ENCODE measurements around the gene IPCEF1. TPM values are rescaled to one million over a fixed set of nuclear protein-coding genes. Genes with fewer than 3 reads are reported as not detected.

The IPCEF1 gene
- total and polyA plus RNA-seq, 2 of the 8 experiments (the other 6 are each of a cell fraction or from before 2014, with no cell fraction given): 0.41 to 0.78 TPM

DNA sequence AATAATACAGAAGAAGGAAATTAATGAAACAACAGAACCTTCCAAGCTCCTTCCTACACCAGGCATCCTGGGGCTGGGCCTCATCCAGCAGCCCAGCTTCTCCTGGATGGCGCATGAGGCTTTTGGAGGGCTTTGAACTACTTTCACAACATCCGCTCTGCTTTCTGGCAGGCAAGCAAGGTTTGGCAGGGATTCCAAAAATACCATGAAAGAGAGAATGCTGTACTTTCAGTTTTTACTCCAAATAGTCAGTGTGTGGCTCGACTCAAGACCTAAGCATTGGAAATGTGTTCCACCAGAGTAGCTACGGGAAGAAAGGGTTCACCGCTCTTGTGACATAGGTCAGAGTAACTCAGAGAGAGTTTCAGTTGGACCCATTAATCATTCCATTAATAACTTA is 192.2 kb downstream of the IPCEF1 start:
- Histone ChIP-seq H3K36me3 (ENCODE audit: control insufficient read depth in 2 of 4, insufficient read depth in 4 of 4, low read length in 3 of 4) (no peaks in the 10 kb centered on the region), H2BK15ac (ENCODE audit: low read length) (no peak overlapping the region), H2AK5ac (ENCODE audit: low read depth, low read length) (no peak overlapping the region), H3K56ac (replicated peaks; ENCODE audit: insufficient read length, low read depth, low read length) (no peak overlapping the region), H2BK20ac (ENCODE audit: low read length) (no peak overlapping the region), H3K4ac (replicated peaks; ENCODE audit: insufficient read length, low read depth, low read length) (no peak overlapping the region), H2BK12ac (ENCODE audit: low read depth, low read length) (no peak overlapping the region), H3K9ac (replicated peaks in 1 of 4; ENCODE audit: extremely low read depth in 1 of 4, low read depth in 3 of 4, low read length in 3 of 4) (no peak overlapping the region), H3K4me2 (ENCODE audit: insufficient read depth in 1 of 2, low read depth in 2 of 2, low read length in 2 of 2) (no peak overlapping the region), H2BK120ac (replicated peaks; ENCODE audit: low read depth, low read length) (no peak overlapping the region), H3K79me2 (ENCODE audit: control insufficient read depth in 1 of 2, insufficient read depth in 2 of 2, low read length in 2 of 2) (no peaks in the 10 kb centered on the region), H3K4me1 (replicated peaks in 1 of 4; ENCODE audit: control insufficient read depth in 3 of 4, insufficient read depth in 4 of 4, low read length in 3 of 4) (no peaks in the 10 kb centered on the region), H3K14ac (ENCODE audit: insufficient read length) (no peak overlapping the region), H2AFZ (ENCODE audit: low read length) (no peak overlapping the region), H4K91ac (replicated peaks; ENCODE audit: insufficient read length, low read length) (no peak overlapping the region), H3K79me1 (ENCODE audit: low read depth, low read length) (no peaks in the 10 kb centered on the region), H3K18ac (ENCODE audit: extremely low read depth, low read length) (no peak overlapping the region), H4K5ac (ENCODE audit: insufficient read length, low read depth, low read length) (no peak overlapping the region), H4K8ac (ENCODE audit: extremely low read depth, insufficient read depth, low read length) (no peak overlapping the region), H3K4me3 (ENCODE audit: extremely low read depth in 1 of 4, insufficient read depth in 2 of 4, low read depth in 3 of 4, low read length in 4 of 4) (no peak overlapping the region), H3K27me3 (replicated peaks in 1 of 4; ENCODE audit: control insufficient read depth in 3 of 4, extremely low read depth in 1 of 4, insufficient read depth in 3 of 4, low read length in 3 of 4) (peaks cover 0 to 1% (median 0%) of the 10 kb centered on the region in 4 experiments; a peak in 1 of 7 replicates), H3K23me2 (ENCODE audit: low read depth, low read length) (no peaks in the 10 kb centered on the region), H3K27ac (ENCODE audit: low read depth, low read length) (no peak overlapping the region), H2BK5ac (ENCODE audit: low read depth, low read length) (no peak overlapping the region), H4K20me1 (replicated peaks in 1 of 2; ENCODE audit: control insufficient read depth in 1 of 2, insufficient read depth in 2 of 2, low read length in 2 of 2) (no peaks in the 10 kb centered on the region), H3K9me3 (ENCODE audit: insufficient read depth in 2 of 2, low read depth in 1 of 2, low read length in 1 of 2) (peaks cover 5 to 6% of the 10 kb centered on the region in 2 experiments; a peak in 3 of 4 replicates), H3K23ac (ENCODE audit: insufficient read length) (no peak overlapping the region)
- no peak for FAIRE-seq
- 96% methylated on average over 5 of the region's 5 CpGs; no CpG with 5 or more reads in 1 of the 2 experiments for WGBS, 2 experiments (ENCODE audit: extremely low coverage in 1 of 2, insufficient coverage in 1 of 2, insufficient read length in 1 of 2, insufficient replicate concordance in 2 of 2, low coverage in 1 of 2, low lambda C conversion rate in 2 of 2, missing lambda C conversion rate in 1 of 2)
- ChIA-PET CTCF (ENCODE audit: partially characterized antibody) (interaction anchor here (1.9 kb wide), 1 partner anchor 421 kb away, joined by 5 read pairs; no protein-coding TSS in a partner anchor), POLR2A (ENCODE audit: partially characterized antibody) (no interaction called here)
- no peak for DNase-seq (ENCODE audit: low read depth in 1 of 2, low spot score in 2 of 2)
- TF ChIP-seq SRF (IDR thresholded peaks at IDR 0.05; ENCODE audit: low read depth, low read length) (no peak), NANOG (IDR thresholded peaks at IDR 0.05; ENCODE audit: insufficient read depth, low read depth, low read length, poor library complexity, severe bottlenecking) (no peak)
